K562 (cell line): ENCODE data around the gene ALS2CL. TPM values are rescaled to one million over a fixed set of nuclear protein-coding genes. Genes with fewer than 3 reads are reported as not detected.

Experiments
- ATF7 ChIP-seq: fragments of 450-650 bp; IDR thresholded peaks from 2 replicates; pipeline ENCODE4 v1.7.1; 2014; ENCODE audit warnings: mild to moderate bottlenecking, moderate library complexity
- CREB1 ChIP-seq, 2 experiments: sonication (generic) in 1 of 2; formaldehyde crosslinking in 1 of 2; IDR thresholded peaks; 2 replicates each; pipeline versions ENCODE4 v1.6.1 to v1.8.0; 2012 to 2022; ENCODE audit warnings: inconsistent platforms in 1 of 2, mild to moderate bottlenecking in 1 of 2, missing genetic modification reagents in 1 of 2, moderate library complexity in 1 of 2
- FOS ChIP-seq: IDR thresholded peaks from 3 replicates; pipeline ENCODE4 v1.6.1; 2011; ENCODE audit not compliant: insufficient read length; ENCODE audit errors: extremely low read depth
- GABPB1 ChIP-seq: sonication (generic); formaldehyde crosslinking; IDR thresholded peaks from 2 replicates; pipeline ENCODE4 v1.8.0; 2022; ENCODE audit warnings: mild to moderate bottlenecking, missing genetic modification reagents
- NR2C1 ChIP-seq, 2 experiments: fragments of 450-650 bp; IDR thresholded peaks; 2 replicates each; pipeline ENCODE4 v1.6.1; 2017; ENCODE audit warnings: mild to moderate bottlenecking in 2 of 2, antibody characterized with exemption in 1 of 2, inconsistent platforms in 1 of 2, missing compliant biosample characterization in 1 of 2, missing genetic modification characterization in 1 of 2
- SNIP1 ChIP-seq: fragments of 450-650 bp; IDR thresholded peaks from 2 replicates; pipeline ENCODE4 v1.7.1; 2017; ENCODE audit warnings: low read depth, mild to moderate bottlenecking
- TEAD1 ChIP-seq, 2 experiments: fragments of 450-650 bp in 1 of 2; sonication (generic) in 1 of 2; formaldehyde crosslinking; IDR thresholded peaks; 2 replicates each; pipeline versions ENCODE4 v1.4.0 to v1.8.0; 2020 to 2022; ENCODE audit warnings: mild to moderate bottlenecking in 2 of 2, missing genetic modification reagents in 1 of 2
- polyA plus RNA-seq, 8 experiments: library from polyadenylated mRNA; depleted of rRNA in 4 of 8; stranded (reverse) in 5 of 8; unstranded in 3 of 8; fragments of >200 nt; fragmentation: Nextera tagmentation in 2 of 8; fragmentation: Illumina TruSeq in 1 of 8; extraction: Ambion mirVana in 2 of 8; extraction: Trizol in 1 of 8; gene quantifications; 2 replicates each; pipeline versions ENCODE4 v1.2.1 to v1.2.3, GENCODE V29; 2011 to 2014; ENCODE audit warnings: inconsistent platforms in 1 of 8, missing spikeins in 1 of 8
- total RNA-seq, 7 experiments: library from RNA; depleted of rRNA in 6 of 7; stranded (reverse); fragments of >200 nt in 6 of 7; fragmentation: Illumina TruSeq in 2 of 7; extraction: Trizol in 2 of 7; gene quantifications; 2 replicates each; pipeline versions ENCODE4 v1.2.1 to v1.2.3, GENCODE V29; 2011 to 2021; ENCODE audit warnings: low replicate concordance in 1 of 7
- TF ChIP-seq, protein P1 (sequence below): fragments of 250-450 bp; sonication (Bioruptor Pico); IDR thresholded peaks from 2 replicates; pipeline ENCODE4 v1.4.0; 2020
- TF ChIP-seq, protein P2 (sequence below): sonication (generic); formaldehyde crosslinking; IDR thresholded peaks from 2 replicates; pipeline ENCODE4 v1.5.0; 2020; ENCODE audit warnings: missing genetic modification reagents
- TF ChIP-seq, protein P3 (sequence below): IDR thresholded peaks from 3 replicates; pipeline ENCODE4 v1.6.1; 2011; ENCODE audit warnings: borderline replicate concordance, mild to moderate bottlenecking; ENCODE audit not compliant: insufficient read length, insufficient read depth
- TF ChIP-seq, protein P4 (sequence below): sonication (generic); formaldehyde crosslinking; IDR thresholded peaks from 2 replicates; pipeline ENCODE4 v1.9.0; 2022; ENCODE audit warnings: mild to moderate bottlenecking, missing genetic modification reagents
- TF ChIP-seq, protein P5 (sequence below), 2 experiments: fragments of 250-450 bp in 1 of 2; fragments of 450-650 bp in 1 of 2; sonication (Bioruptor Pico) in 1 of 2; IDR thresholded peaks; 2 replicates each; pipeline versions ENCODE4 v1.6.1 to v1.8.0; 2016 to 2021; ENCODE audit warnings: mild to moderate bottlenecking in 2 of 2, moderate library complexity in 2 of 2, missing compliant biosample characterization in 1 of 2, missing genetic modification characterization in 1 of 2
- TF ChIP-seq, protein P6 (sequence below): fragments of 450-650 bp; conservative IDR thresholded peaks from 2 replicates; pipeline ENCODE4 v1.6.1; 2016; ENCODE audit warnings: missing genetic modification characterization, low read depth, mild to moderate bottlenecking, control low read depth, missing compliant biosample characterization

The ALS2CL gene
- total and polyA plus RNA-seq, 9 of the 15 experiments (the other 6 are each of a cell fraction or from before 2014, with no cell fraction given): 0.03 to 0.13 (median 0.05) TPM; not detected in 3

DNA sequence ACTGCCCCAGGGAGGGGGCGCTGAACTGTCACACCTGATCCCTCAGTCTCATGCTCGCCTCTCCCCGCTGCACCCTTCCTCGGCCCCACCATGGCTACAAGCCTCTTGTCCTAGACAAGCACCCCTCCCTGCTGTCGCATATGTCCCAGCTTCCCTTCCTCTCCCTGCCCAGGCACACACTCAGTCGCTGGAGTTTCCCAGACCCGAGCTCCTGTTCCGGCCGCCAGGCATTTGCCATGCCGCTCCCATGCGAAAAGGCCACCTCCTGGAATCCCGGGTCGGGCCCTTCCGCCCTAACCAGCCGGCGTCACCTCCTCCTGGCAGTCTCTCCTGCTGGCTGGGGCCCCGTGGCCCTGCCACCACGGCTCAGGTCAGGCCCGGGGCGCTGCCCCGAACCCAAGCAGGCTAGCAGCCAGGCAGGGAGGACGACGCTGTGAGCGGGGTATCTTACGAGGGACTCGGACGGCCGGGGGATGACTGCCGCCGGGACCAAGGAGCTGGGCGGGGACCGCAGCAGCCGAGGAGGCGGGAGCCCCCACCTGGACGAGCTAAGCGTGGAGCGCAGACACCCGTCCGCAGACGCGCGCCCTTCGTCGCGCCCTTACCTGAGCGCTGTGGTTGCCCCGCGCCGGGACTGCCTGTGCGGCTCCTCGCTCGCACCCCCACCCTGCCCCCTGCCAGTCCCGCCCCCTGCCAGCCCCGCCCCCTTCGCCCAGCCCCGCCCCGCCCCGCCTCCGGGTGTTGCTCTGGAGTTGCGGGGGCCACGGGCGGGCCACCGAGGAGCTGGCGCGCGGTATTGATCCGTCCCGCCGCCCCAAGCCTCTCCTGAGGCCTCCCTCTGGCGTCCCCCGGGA is at the start of gene ALS2CL (continued):
- TF ChIP-seq, protein P1, sequence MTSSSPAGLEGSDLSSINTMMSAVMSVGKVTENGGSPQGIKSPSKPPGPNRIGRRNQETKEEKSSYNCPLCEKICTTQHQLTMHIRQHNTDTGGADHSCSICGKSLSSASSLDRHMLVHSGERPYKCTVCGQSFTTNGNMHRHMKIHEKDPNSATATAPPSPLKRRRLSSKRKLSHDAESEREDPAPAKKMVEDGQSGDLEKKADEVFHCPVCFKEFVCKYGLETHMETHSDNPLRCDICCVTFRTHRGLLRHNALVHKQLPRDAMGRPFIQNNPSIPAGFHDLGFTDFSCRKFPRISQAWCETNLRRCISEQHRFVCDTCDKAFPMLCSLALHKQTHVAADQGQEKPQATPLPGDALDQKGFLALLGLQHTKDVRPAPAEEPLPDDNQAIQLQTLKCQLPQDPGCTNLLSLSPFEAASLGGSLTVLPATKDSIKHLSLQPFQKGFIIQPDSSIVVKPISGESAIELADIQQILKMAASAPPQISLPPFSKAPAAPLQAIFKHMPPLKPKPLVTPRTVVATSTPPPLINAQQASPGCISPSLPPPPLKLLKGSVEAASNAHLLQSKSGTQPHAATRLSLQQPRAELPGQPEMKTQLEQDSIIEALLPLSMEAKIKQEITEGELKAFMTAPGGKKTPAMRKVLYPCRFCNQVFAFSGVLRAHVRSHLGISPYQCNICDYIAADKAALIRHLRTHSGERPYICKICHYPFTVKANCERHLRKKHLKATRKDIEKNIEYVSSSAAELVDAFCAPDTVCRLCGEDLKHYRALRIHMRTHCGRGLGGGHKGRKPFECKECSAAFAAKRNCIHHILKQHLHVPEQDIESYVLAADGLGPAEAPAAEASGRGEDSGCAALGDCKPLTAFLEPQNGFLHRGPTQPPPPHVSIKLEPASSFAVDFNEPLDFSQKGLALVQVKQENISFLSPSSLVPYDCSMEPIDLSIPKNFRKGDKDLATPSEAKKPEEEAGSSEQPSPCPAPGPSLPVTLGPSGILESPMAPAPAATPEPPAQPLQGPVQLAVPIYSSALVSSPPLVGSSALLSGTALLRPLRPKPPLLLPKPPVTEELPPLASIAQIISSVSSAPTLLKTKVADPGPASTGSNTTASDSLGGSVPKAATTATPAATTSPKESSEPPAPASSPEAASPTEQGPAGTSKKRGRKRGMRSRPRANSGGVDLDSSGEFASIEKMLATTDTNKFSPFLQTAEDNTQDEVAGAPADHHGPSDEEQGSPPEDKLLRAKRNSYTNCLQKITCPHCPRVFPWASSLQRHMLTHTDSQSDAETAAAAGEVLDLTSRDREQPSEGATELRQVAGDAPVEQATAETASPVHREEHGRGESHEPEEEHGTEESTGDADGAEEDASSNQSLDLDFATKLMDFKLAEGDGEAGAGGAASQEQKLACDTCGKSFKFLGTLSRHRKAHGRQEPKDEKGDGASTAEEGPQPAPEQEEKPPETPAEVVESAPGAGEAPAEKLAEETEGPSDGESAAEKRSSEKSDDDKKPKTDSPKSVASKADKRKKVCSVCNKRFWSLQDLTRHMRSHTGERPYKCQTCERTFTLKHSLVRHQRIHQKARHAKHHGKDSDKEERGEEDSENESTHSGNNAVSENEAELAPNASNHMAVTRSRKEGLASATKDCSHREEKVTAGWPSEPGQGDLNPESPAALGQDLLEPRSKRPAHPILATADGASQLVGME (CRISPR knock-in tag): no peak
- TF ChIP-seq, protein P2, sequence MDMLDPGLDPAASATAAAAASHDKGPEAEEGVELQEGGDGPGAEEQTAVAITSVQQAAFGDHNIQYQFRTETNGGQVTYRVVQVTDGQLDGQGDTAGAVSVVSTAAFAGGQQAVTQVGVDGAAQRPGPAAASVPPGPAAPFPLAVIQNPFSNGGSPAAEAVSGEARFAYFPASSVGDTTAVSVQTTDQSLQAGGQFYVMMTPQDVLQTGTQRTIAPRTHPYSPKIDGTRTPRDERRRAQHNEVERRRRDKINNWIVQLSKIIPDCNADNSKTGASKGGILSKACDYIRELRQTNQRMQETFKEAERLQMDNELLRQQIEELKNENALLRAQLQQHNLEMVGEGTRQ (CRISPR knock-in tag): no peak
- TF ChIP-seq, protein P3, sequence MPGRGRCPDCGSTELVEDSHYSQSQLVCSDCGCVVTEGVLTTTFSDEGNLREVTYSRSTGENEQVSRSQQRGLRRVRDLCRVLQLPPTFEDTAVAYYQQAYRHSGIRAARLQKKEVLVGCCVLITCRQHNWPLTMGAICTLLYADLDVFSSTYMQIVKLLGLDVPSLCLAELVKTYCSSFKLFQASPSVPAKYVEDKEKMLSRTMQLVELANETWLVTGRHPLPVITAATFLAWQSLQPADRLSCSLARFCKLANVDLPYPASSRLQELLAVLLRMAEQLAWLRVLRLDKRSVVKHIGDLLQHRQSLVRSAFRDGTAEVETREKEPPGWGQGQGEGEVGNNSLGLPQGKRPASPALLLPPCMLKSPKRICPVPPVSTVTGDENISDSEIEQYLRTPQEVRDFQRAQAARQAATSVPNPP: no peak
- TF ChIP-seq, protein P4, sequence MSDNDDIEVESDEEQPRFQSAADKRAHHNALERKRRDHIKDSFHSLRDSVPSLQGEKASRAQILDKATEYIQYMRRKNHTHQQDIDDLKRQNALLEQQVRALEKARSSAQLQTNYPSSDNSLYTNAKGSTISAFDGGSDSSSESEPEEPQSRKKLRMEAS (CRISPR knock-in tag): no peak
- TF ChIP-seq SNIP1 (no peak), NR2C1 (IDR thresholded peaks at IDR 0.05) (no peak), NR2C1 (tag; IDR thresholded peaks at IDR 0.05) (no peak), CREB1 (IDR thresholded peaks at IDR 0.05) (no peak), CREB1 (CRISPR knock-in tag; IDR thresholded peaks at IDR 0.05) (0 out of 2 replicates have a peak, but pooled peaks have one; percentile 20), FOS (no peak), TEAD1 (CRISPR knock-in tag; IDR thresholded peaks at IDR 0.05) (0 out of 4 replicates have a peak, but pooled peaks of 1 of the 2 experiments have one; percentile 16), ATF7 (no peak), GABPB1 (CRISPR knock-in tag) (0 out of 2 replicates have a peak, but pooled peaks have one; percentile 15)
- TF ChIP-seq, protein P5, sequence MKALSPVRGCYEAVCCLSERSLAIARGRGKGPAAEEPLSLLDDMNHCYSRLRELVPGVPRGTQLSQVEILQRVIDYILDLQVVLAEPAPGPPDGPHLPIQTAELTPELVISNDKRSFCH (CRISPR knock-in tag; IDR thresholded peaks at IDR 0.05): no peak
- TF ChIP-seq, protein P5 (tag; IDR thresholded peaks at IDR 0.05): 0 out of 2 replicates have a peak, but pooled peaks have one; percentile 27
- TF ChIP-seq, protein P6, sequence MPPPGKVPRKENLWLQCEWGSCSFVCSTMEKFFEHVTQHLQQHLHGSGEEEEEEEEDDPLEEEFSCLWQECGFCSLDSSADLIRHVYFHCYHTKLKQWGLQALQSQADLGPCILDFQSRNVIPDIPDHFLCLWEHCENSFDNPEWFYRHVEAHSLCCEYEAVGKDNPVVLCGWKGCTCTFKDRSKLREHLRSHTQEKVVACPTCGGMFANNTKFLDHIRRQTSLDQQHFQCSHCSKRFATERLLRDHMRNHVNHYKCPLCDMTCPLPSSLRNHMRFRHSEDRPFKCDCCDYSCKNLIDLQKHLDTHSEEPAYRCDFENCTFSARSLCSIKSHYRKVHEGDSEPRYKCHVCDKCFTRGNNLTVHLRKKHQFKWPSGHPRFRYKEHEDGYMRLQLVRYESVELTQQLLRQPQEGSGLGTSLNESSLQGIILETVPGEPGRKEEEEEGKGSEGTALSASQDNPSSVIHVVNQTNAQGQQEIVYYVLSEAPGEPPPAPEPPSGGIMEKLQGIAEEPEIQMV (tag): no peak
